NT2/D1 (cell line): ENCODE data around the gene TNFSF9.

ENCODE experiments used
- DNase-seq: peaks from one replicate; pipeline ENCODE4 v3.0.0-alpha.2; 2011; ENCODE audit warnings: low read depth, low spot score
- H3K27me3 ChIP-seq: 2 replicates; pipeline ENCODE4 v1.6.0; 2011; ENCODE audit warnings: mild to moderate bottlenecking; ENCODE audit not compliant: insufficient read length, insufficient read depth
- H3K36me3 ChIP-seq: 2 replicates; pipeline ENCODE4 v1.6.1; 2011; ENCODE audit warnings: mild to moderate bottlenecking, low read length, mixed read lengths; ENCODE audit not compliant: insufficient read depth, insufficient read length
- H3K4me1 ChIP-seq: 2 replicates; pipeline ENCODE4 v1.5.1; 2011; ENCODE audit not compliant: insufficient read depth, insufficient read length
- H3K4me3 ChIP-seq: 2 replicates; pipeline ENCODE4 v1.5.1; 2011; ENCODE audit warnings: low read depth; ENCODE audit not compliant: insufficient read length
- H3K9ac ChIP-seq: 2 replicates; pipeline ENCODE4 v1.6.0; 2011; ENCODE audit warnings: low read depth; ENCODE audit not compliant: insufficient read length
- H3K9me3 ChIP-seq: 2 replicates; pipeline ENCODE4 v1.5.1; 2011; ENCODE audit warnings: mild to moderate bottlenecking, low read length; ENCODE audit not compliant: insufficient read depth
- SUZ12 ChIP-seq: IDR thresholded peaks from 2 replicates; pipeline ENCODE4 v1.6.1; 2011; ENCODE audit not compliant: insufficient read length, insufficient read depth; ENCODE audit errors: extremely low read depth
- YY1 ChIP-seq: IDR thresholded peaks from 2 replicates; pipeline ENCODE4 v1.6.1; 2011; ENCODE audit not compliant: insufficient read length, insufficient read depth
- ZNF274 ChIP-seq: IDR thresholded peaks from 2 replicates; pipeline ENCODE4 v1.6.1; 2011; ENCODE audit warnings: mild to moderate bottlenecking, low read depth, low read length

The TNFSF9 gene

GRCh38 chr19:6489278-6490061, 41.4 kb upstream of the TNFSF9 start:
- no peak overlapping the region for H3K9ac ChIP-seq

GRCh38 chr19:6490134-6490533, 40.7 kb upstream of the TNFSF9 start:
- no peak for TF ChIP-seq YY1
- Histone ChIP-seq H3K4me1 (no peaks in the 10 kb centered on the region), H3K9me3 (0 out of 2 replicates have a peak, but pooled peaks cover 5% of the 10 kb centered on the region), H3K36me3 (no peaks in the 10 kb centered on the region), H3K27me3 (no peaks in the 10 kb centered on the region), H3K4me3 (no peak overlapping the region), H3K9ac (no peak overlapping the region)
- DNase-seq, result no peak

More at GRCh38 chr19:6489278-6490061, 41.4 kb upstream of the TNFSF9 start:
- Histone ChIP-seq H3K4me1 (no peaks in the 10 kb centered on the region), H3K27me3 (no peaks in the 10 kb centered on the region), H3K4me3 (no peak overlapping the region), H3K9me3 (0 out of 2 replicates have a peak, but pooled peaks cover 5% of the 10 kb centered on the region), H3K36me3 (no peaks in the 10 kb centered on the region)
- no peak for DNase-seq
- TF ChIP-seq ZNF274, result no peak
- no peak for TF ChIP-seq SUZ12
- TF ChIP-seq YY1, result no peak

GRCh38 chr19:6491802-6492592, 38.8 kb upstream of the TNFSF9 start:
- H3K4me3 ChIP-seq, result no peak overlapping the region
- no peak overlapping the region for H3K9ac ChIP-seq
- no peak for TF ChIP-seq SUZ12
- no peak for TF ChIP-seq YY1
- TF ChIP-seq ZNF274, result no peak
- no peak for DNase-seq
- no peaks in the 10 kb centered on the region for H3K27me3 ChIP-seq
- H3K36me3 ChIP-seq, result no peaks in the 10 kb centered on the region
- 0 out of 2 replicates have a peak, but pooled peaks cover 5% of the 10 kb centered on the region for H3K9me3 ChIP-seq
- H3K4me1 ChIP-seq, result no peaks in the 10 kb centered on the region

- Histone ChIP-seq H3K4me1 (no peaks in the 10 kb centered on the region), H3K27me3 (no peaks in the 10 kb centered on the region), H3K9ac (no peak overlapping the region), H3K9me3 (0 out of 2 replicates have a peak, but pooled peaks cover 5% of the 10 kb centered on the region), H3K36me3 (no peaks in the 10 kb centered on the region), H3K4me3 (no peak overlapping the region)
- no peak for DNase-seq
- no peak for TF ChIP-seq SUZ12
- no peak for TF ChIP-seq YY1
- no peak for TF ChIP-seq ZNF274
Observed at GRCh38 chr19:6494438-6495036, 36.3 kb upstream of the TNFSF9 start.

DNA sequence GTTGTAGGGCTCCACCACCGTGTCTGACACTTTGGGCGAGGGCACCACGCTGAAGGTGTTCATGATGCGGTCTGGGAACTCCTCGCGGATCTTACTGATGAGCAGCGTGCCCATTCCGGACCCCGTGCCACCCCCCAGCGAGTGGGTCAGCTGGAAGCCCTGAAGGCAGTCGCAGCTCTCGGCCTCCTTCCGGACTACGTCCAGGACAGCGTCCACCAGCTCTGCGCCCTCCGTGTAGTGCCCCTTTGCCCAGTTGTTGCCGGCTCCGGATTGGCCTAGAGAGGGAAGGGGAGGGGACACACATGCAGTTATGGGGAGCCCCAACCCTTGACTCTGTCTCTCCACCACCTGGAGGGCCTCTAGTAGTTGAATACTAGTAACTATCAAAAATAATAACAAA, 34.9 kb upstream of the TNFSF9 start:
- DNase-seq, result no peak
- peaks cover 10% of the 10 kb centered on the region for H3K27me3 ChIP-seq
- H3K36me3 ChIP-seq, result no peaks in the 10 kb centered on the region
- 0 out of 2 replicates have a peak, but pooled peaks cover 5% of the 10 kb centered on the region for H3K9me3 ChIP-seq
- no peak overlapping the region for H3K4me3 ChIP-seq
- TF ChIP-seq SUZ12 (no peak), YY1 (no peak), ZNF274 (no peak)
- H3K4me1 ChIP-seq, result no peaks in the 10 kb centered on the region
- no peak overlapping the region for H3K9ac ChIP-seq

GRCh38 chr19:6498294-6499036, 32.4 kb upstream of the TNFSF9 start:
- Histone ChIP-seq H3K9ac (no peak overlapping the region), H3K36me3 (no peaks in the 10 kb centered on the region), H3K4me3 (no peak overlapping the region), H3K9me3 (no peaks in the 10 kb centered on the region), H3K27me3 (peaks cover 27% of the 10 kb centered on the region), H3K4me1 (peaks cover 4% of the 10 kb centered on the region)
- DNase-seq, result no peak
- TF ChIP-seq YY1 (no peak), SUZ12 (no peak), ZNF274 (no peak)
